ENCODE data around the gene TRABD2B.

- TF ChIP-seq CTCF (conservative IDR thresholded peaks at IDR 0.05 in 1 of 2, IDR thresholded peaks at IDR 0.05 in 1 of 2; ENCODE audit: low read depth in 1 of 2, low read length in 2 of 2) (no peak), EZH2 (IDR thresholded peaks at IDR 0.05; ENCODE audit: low read length, missing control alignments) (no peak)
Measured at GRCh38 chr1:47837056-47837830, 159.9 kb downstream of the TRABD2B start.
